AG09309 (cell line): Measurements from ENCODE around the gene TET1.
"Not testable (repeated sequence)": the region's sequence is repeated elsewhere in the genome, so short reads cannot be mapped to it uniquely, and the experiment has no call there.

Experiments used
- DNase-seq: peaks from one replicate; pipeline ENCODE4 v3.0.0-alpha.2; 2010; ENCODE audit warnings: low read depth
- H3K4me3 ChIP-seq: 2 replicates; pipeline ENCODE4 v1.5.1; 2011; ENCODE audit warnings: mild to moderate bottlenecking, low read depth, low read length, moderate library complexity; ENCODE audit not compliant: control insufficient read depth
- CTCF ChIP-seq: IDR thresholded peaks from 2 replicates; pipeline ENCODE4 v1.5.1; 2011; ENCODE audit warnings: mild to moderate bottlenecking, low read depth, low read length, inconsistent platforms; ENCODE audit not compliant: insufficient read depth, control insufficient read depth; ENCODE audit errors: missing control alignments

TET1 gene

GRCh38 chr10:68633281-68633680, 73.1 kb downstream of the TET1 start:
- no peak for TF ChIP-seq CTCF
- no peak overlapping the region for H3K4me3 ChIP-seq
- no peak for DNase-seq

DNA sequence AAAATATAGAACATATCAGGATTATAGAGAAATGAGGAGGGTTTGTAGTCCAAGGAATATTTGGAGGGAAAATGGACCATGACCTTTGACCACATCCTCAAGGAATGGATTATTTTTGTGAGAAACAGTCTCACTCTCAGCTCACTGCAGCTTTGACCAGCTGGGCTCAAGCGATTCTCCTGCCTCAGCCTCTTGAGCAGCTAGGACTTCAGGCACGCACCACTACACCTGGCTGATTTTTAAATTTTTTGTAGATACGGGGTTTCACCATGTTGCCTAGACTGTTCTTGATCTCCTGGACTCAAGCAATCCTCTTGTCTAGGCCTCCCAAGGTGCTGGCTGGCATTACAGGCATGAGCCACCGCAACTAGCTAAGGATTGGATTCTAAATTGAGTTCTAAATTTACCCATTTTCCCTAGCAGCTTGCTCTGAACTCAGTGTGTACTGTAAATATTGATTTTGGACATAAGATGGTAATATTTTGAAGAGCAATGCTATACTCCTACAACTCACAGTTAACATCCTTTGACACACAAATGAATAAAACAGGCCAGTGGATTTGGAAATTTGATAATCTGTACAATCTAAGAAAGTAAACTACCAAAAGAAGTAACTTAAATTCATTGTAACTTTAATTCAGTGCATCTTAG, 73.8 kb downstream of the TET1 start:
- no peak overlapping the region for H3K4me3 ChIP-seq
- DNase-seq, result no peak
- TF ChIP-seq CTCF, result no peak

DNA sequence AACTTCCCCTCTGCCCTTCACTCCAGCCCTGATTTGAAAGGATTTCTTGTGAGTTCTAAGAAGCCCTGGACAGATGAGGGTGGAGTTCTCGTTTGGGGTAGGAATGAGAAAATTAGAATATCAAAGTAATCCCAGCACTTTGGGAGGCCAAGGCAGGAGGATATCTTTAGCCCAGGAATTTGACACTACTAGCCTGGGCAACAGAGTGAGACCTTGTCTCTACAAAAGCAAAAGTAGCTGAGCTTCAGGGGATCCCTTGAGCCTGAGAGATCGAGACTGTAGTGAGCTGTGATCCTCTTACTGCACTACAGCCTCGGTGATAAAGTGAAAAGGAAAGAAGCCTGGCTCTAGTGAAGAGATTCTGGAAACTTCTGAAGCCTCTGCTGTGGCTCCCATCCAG, 76.2 kb downstream of the TET1 start:
- DNase-seq, result no peak
- TF ChIP-seq CTCF, result no peak
- H3K4me3 ChIP-seq, result no peak overlapping the region

DNA sequence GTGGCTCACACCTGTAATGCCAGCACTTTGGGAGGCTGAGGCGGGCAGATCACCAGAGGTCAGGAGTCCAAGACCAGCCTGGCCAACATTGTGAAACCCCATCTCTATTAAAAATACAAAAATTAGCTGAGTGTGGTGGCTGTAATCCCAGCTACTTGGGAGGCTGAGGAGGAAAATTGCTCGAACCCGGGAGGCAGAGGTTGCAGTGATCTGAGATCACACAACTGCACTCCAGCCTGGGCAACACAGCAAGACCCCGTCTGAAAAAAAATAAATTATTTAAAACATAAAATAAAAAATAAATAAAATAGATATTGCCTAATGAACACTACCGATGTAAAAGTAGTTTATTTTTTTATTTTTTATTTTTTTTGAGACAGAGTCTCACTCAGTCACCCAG, 83.4 kb downstream of the TET1 start:
- not testable (repeated sequence) for DNase-seq, H3K4me3 ChIP-seq

DNA sequence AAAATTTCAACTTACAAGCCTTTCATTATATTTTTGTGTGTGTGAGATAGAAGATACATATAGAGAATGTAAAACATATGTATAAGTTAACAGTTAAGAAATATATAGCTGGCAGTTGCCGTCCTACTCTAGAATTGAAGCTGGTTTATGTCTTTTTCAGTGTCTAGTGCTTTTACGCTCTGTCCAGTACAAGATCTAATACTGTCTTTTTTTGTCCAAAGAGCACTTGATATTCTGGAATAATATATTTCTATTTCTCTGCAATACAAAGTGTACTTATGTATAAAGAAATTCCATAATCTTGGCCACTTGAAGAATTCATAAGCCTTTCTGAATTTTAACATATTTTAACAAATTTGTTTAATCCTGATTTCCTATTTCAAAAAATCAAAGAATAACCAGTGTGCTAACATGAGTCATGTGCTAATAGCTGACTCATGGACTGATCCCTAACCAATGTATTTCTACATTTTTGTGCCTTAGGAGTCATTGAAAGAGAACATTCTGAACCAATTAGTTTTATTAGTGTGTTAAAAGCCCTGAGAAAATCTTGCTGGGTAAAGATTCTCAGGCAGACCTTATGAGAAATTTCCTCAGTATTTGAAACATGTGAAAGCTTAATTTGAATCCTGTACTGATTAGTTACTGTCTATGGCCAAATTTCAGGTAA, 87.7 kb downstream of the TET1 start:
- no peak overlapping the region for H3K4me3 ChIP-seq
- DNase-seq, result peak; percentile 79
- no peak for TF ChIP-seq CTCF

DNA sequence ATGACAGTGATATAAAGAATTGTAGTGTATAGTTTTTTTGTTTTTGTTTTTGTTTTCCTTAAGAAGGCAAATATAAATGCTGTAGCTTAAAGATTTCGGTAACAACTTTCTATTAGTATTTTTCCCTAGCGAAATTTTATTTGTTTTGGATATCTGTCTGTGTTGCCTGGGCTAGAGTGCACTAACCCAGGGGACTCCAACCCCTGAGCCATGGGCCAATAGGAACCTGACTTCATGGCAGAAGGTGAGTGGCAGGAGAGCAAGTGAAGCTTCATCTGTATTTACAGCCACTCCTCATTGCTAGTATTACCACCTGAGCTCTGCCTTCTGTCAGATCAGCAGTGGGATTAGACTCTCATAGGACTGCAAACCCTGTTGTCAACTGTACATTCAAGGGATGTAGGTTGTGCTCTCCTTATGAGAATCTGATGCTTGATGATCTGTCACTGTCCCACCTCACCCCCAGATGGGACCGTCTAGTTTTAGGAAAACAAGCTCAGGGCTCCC, 95.5 kb downstream of the TET1 start:
- H3K4me3 ChIP-seq, result no peak overlapping the region
- no peak for DNase-seq
- no peak for TF ChIP-seq CTCF

GRCh38 chr10:68665841-68666240, 105.7 kb downstream of the TET1 start:
- no peak overlapping the region for H3K4me3 ChIP-seq
- no peak for TF ChIP-seq CTCF
- DNase-seq, result peak; percentile 55
